ENCODE data around the gene MYOF.

DNA sequence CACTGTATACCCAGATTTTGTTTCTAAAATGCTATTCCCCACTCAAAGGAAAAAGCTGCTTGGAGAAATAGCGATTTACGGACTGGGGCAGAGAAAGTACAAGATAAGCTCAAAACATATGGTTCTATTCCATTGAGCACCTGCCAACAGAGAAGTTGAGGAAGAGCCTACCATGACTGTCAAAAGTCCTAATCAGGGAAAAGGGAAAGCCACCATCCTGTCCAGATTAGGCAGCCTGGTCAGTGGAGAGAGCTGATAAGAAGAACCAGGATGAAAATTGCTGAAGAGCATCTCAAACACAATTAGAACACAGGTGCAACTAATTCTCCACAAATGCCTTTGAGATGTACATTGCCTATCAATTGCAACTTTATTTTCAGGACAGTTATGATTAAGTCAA lies 104.1 kb downstream of the MYOF start:
- no peak for TF ChIP-seq GATA2 (IDR thresholded peaks at IDR 0.05; ENCODE audit: low read depth, low read length)
- no peak for TF ChIP-seq GATA3 (IDR thresholded peaks at IDR 0.05; ENCODE audit: low read depth, low read length)
